Panc1 (cell line): Measurements from ENCODE around the gene TPBGL.

ENCODE experiments used
- CTCF ChIP-seq: fragments of 450-650 bp; IDR thresholded peaks from 2 replicates; pipeline ENCODE4 v1.5.1; 2017; ENCODE audit warnings: mild to moderate bottlenecking
- POLR2AphosphoS5 ChIP-seq: IDR thresholded peaks from 2 replicates; pipeline ENCODE4 v1.6.1; 2012; ENCODE audit warnings: mild to moderate bottlenecking, low read depth, low read length, moderate library complexity

GRCh38 chr11:75214843-75215242 lies 25.7 kb upstream of the TPBGL start:
- TF ChIP-seq CTCF (no peak), POLR2AphosphoS5 (no peak)
